ENCODE measurements around the gene ERG.
A peak's percentile ranks its signal among the peaks of the same experiment; 100 is the strongest.

The ERG gene

GRCh38 chr21:38491536-38491935, 6.7 kb downstream of the ERG start:
- no peak overlapping the region for H2AFZ ChIP-seq (ENCODE audit: low read length)
- H3K18ac ChIP-seq (ENCODE audit: low read length): no peak overlapping the region
- H2BK5ac ChIP-seq (ENCODE audit: low read length): no peak overlapping the region
- no peak overlapping the region for H3K9ac ChIP-seq (ENCODE audit: low read depth, low read length, poor library complexity)
- no peak overlapping the region for H3K4me3 ChIP-seq (ENCODE audit: low read length in 2 of 2)
- no peak overlapping the region for H4K91ac ChIP-seq (ENCODE audit: low read depth, low read length, poor library complexity)
- H3K4me1 ChIP-seq (ENCODE audit: control insufficient read depth in 2 of 2, insufficient read depth in 1 of 2, low read depth in 1 of 2, low read length in 2 of 2): peaks cover 19 to 22% of the 10 kb centered on the region in 2 donors
- H3K79me1 ChIP-seq (ENCODE audit: low read depth, low read length): no peaks in the 10 kb centered on the region
- H2AK5ac ChIP-seq (ENCODE audit: low read depth, low read length): no peak overlapping the region
- no peak overlapping the region for H4K8ac ChIP-seq (ENCODE audit: low read depth, low read length)
- H2BK12ac ChIP-seq (ENCODE audit: low read length): no peak overlapping the region
- H3K9me3 ChIP-seq (replicated peaks in 1 of 2; ENCODE audit: control insufficient read depth in 2 of 2, insufficient read depth in 1 of 2, low read depth in 1 of 2, low read length in 2 of 2): peaks cover 0 to 3% of the 10 kb centered on the region in 2 donors
- H3K36me3 ChIP-seq (replicated peaks in 1 of 2; ENCODE audit: control insufficient read depth in 2 of 2, insufficient read depth in 2 of 2, low read length in 2 of 2): no peaks in the 10 kb centered on the region
- H3K23ac ChIP-seq (ENCODE audit: low read depth, low read length, poor library complexity): no peak overlapping the region
- no peak overlapping the region for H3K27ac ChIP-seq (replicated peaks; ENCODE audit: low read length)
- no peak for DNase-seq (ENCODE audit: low spot score)
- H3K27me3 ChIP-seq (ENCODE audit: control insufficient read depth in 3 of 3, insufficient read depth in 3 of 3, low read depth in 1 of 3, low read length in 3 of 3): no peaks in the 10 kb centered on the region
- H3K14ac ChIP-seq (ENCODE audit: low read length): no peak overlapping the region
- H3K4ac ChIP-seq (ENCODE audit: low read length): no peak overlapping the region
- no peak overlapping the region for H2BK120ac ChIP-seq (ENCODE audit: low read depth, low read length)
- no peak overlapping the region for H3K4me2 ChIP-seq (ENCODE audit: insufficient read depth, low read length, poor library complexity, severe bottlenecking)
- no CpG with 5 or more reads among the region's 5 CpGs for whole genome bisulfite sequencing, 2 donors (ENCODE audit: extremely low coverage in 2 of 2, insufficient read length in 2 of 2, insufficient replicate concordance in 1 of 2)
- no peak overlapping the region for H2BK15ac ChIP-seq (ENCODE audit: low read length)

- Histone ChIP-seq H3K14ac (ENCODE audit: low read length) (no peak overlapping the region), H2BK120ac (ENCODE audit: low read depth, low read length) (no peak overlapping the region), H4K8ac (ENCODE audit: low read depth, low read length) (no peak overlapping the region), H2AK5ac (ENCODE audit: low read depth, low read length) (no peak overlapping the region), H3K4me1 (ENCODE audit: control insufficient read depth in 2 of 2, insufficient read depth in 1 of 2, low read depth in 1 of 2, low read length in 2 of 2) (peaks cover 19 to 22% of the 10 kb centered on the region in 2 donors), H3K36me3 (replicated peaks in 1 of 2; ENCODE audit: control insufficient read depth in 2 of 2, insufficient read depth in 2 of 2, low read length in 2 of 2) (no peaks in the 10 kb centered on the region), H3K79me1 (ENCODE audit: low read depth, low read length) (no peaks in the 10 kb centered on the region), H3K4ac (ENCODE audit: low read length) (no peak overlapping the region), H3K9ac (ENCODE audit: low read depth, low read length, poor library complexity) (no peak overlapping the region), H4K91ac (ENCODE audit: low read depth, low read length, poor library complexity) (peak overlapping the region; percentile 64), H3K27me3 (ENCODE audit: control insufficient read depth in 3 of 3, insufficient read depth in 3 of 3, low read depth in 1 of 3, low read length in 3 of 3) (no peaks in the 10 kb centered on the region), H3K23ac (ENCODE audit: low read depth, low read length, poor library complexity) (no peak overlapping the region), H3K4me2 (ENCODE audit: insufficient read depth, low read length, poor library complexity, severe bottlenecking) (no peak overlapping the region), H3K27ac (replicated peaks; ENCODE audit: low read length) (no peak overlapping the region), H2BK5ac (ENCODE audit: low read length) (no peak overlapping the region), H3K18ac (ENCODE audit: low read length) (peak overlapping the region; percentile 48), H2BK12ac (ENCODE audit: low read length) (no peak overlapping the region), H2AFZ (ENCODE audit: low read length) (peak overlapping the region; percentile 77), H3K9me3 (replicated peaks in 1 of 2; ENCODE audit: control insufficient read depth in 2 of 2, insufficient read depth in 1 of 2, low read depth in 1 of 2, low read length in 2 of 2) (peaks cover 0 to 3% of the 10 kb centered on the region in 2 donors), H2BK15ac (ENCODE audit: low read length) (no peak overlapping the region), H3K4me3 (ENCODE audit: low read length in 2 of 2) (peak overlapping the region in 1 of 2 donors; percentile 22)
- DNase-seq (ENCODE audit: low spot score): no peak
- no CpG with 5 or more reads among the region's 12 CpGs for WGBS, 2 donors (ENCODE audit: extremely low coverage in 2 of 2, insufficient read length in 2 of 2, insufficient replicate concordance in 1 of 2)
These were observed 7.8 kb downstream of the ERG start for GRCh38 chr21:38490411-38491020.

- H2BK120ac ChIP-seq (ENCODE audit: low read depth, low read length): no peak overlapping the region
- no peaks in the 10 kb centered on the region for H3K79me1 ChIP-seq (ENCODE audit: low read depth, low read length)
- H3K4me3 ChIP-seq (ENCODE audit: low read length in 2 of 2): no peak overlapping the region
- H3K14ac ChIP-seq (ENCODE audit: low read length): no peak overlapping the region
- peak overlapping the region; percentile 77 for H2AFZ ChIP-seq (ENCODE audit: low read length)
- H4K91ac ChIP-seq (ENCODE audit: low read depth, low read length, poor library complexity): no peak overlapping the region
- peaks cover 0 to 3% of the 10 kb centered on the region in 2 donors for H3K9me3 ChIP-seq (replicated peaks in 1 of 2; ENCODE audit: control insufficient read depth in 2 of 2, insufficient read depth in 1 of 2, low read depth in 1 of 2, low read length in 2 of 2)
- H3K27me3 ChIP-seq (ENCODE audit: control insufficient read depth in 3 of 3, insufficient read depth in 3 of 3, low read depth in 1 of 3, low read length in 3 of 3): no peaks in the 10 kb centered on the region
- H2BK12ac ChIP-seq (ENCODE audit: low read length): no peak overlapping the region
- no CpG with 5 or more reads among the region's 6 CpGs for WGBS, 2 donors (ENCODE audit: extremely low coverage in 2 of 2, insufficient read length in 2 of 2, insufficient replicate concordance in 1 of 2)
- no peak overlapping the region for H2BK15ac ChIP-seq (ENCODE audit: low read length)
- H3K4me1 ChIP-seq (ENCODE audit: control insufficient read depth in 2 of 2, insufficient read depth in 1 of 2, low read depth in 1 of 2, low read length in 2 of 2): peaks cover 19 to 22% of the 10 kb centered on the region in 2 donors
- H3K4ac ChIP-seq (ENCODE audit: low read length): no peak overlapping the region
- H4K8ac ChIP-seq (ENCODE audit: low read depth, low read length): no peak overlapping the region
- DNase-seq (ENCODE audit: low spot score): no peak
- no peak overlapping the region for H2BK5ac ChIP-seq (ENCODE audit: low read length)
- no peaks in the 10 kb centered on the region for H3K36me3 ChIP-seq (replicated peaks in 1 of 2; ENCODE audit: control insufficient read depth in 2 of 2, insufficient read depth in 2 of 2, low read length in 2 of 2)
- H3K23ac ChIP-seq (ENCODE audit: low read depth, low read length, poor library complexity): no peak overlapping the region
- H3K4me2 ChIP-seq (ENCODE audit: insufficient read depth, low read length, poor library complexity, severe bottlenecking): peak overlapping the region; percentile 12
- peak overlapping the region; percentile 60 for H3K27ac ChIP-seq (replicated peaks; ENCODE audit: low read length)
- no peak overlapping the region for H3K9ac ChIP-seq (ENCODE audit: low read depth, low read length, poor library complexity)
- no peak overlapping the region for H2AK5ac ChIP-seq (ENCODE audit: low read depth, low read length)
- H3K18ac ChIP-seq (ENCODE audit: low read length): no peak overlapping the region
These were observed 8.5 kb downstream of the ERG start for GRCh38 chr21:38489729-38490128.

- peaks cover 17 to 22% of the 10 kb centered on the region in 2 donors for H3K4me1 ChIP-seq (ENCODE audit: control insufficient read depth in 2 of 2, insufficient read depth in 1 of 2, low read depth in 1 of 2, low read length in 2 of 2)
- peak overlapping the region; percentile 52 for H3K27ac ChIP-seq (replicated peaks; ENCODE audit: low read length)
- H3K9ac ChIP-seq (ENCODE audit: low read depth, low read length, poor library complexity): no peak overlapping the region
- H3K18ac ChIP-seq (ENCODE audit: low read length): no peak overlapping the region
- H2AK5ac ChIP-seq (ENCODE audit: low read depth, low read length): no peak overlapping the region
- no peak overlapping the region for H2BK5ac ChIP-seq (ENCODE audit: low read length)
- H3K79me1 ChIP-seq (ENCODE audit: low read depth, low read length): no peaks in the 10 kb centered on the region
- H4K91ac ChIP-seq (ENCODE audit: low read depth, low read length, poor library complexity): no peak overlapping the region
- DNase-seq (ENCODE audit: low spot score): no peak
- peak overlapping the region; percentile 77 for H2AFZ ChIP-seq (ENCODE audit: low read length)
- H3K23ac ChIP-seq (ENCODE audit: low read depth, low read length, poor library complexity): no peak overlapping the region
- H4K8ac ChIP-seq (ENCODE audit: low read depth, low read length): no peak overlapping the region
- no peaks in the 10 kb centered on the region for H3K27me3 ChIP-seq (ENCODE audit: control insufficient read depth in 3 of 3, insufficient read depth in 3 of 3, low read depth in 1 of 3, low read length in 3 of 3)
- WGBS, 2 donors (ENCODE audit: extremely low coverage in 2 of 2, insufficient read length in 2 of 2, insufficient replicate concordance in 1 of 2): no CpG with 5 or more reads among the region's 3 CpGs
- H3K4ac ChIP-seq (ENCODE audit: low read length): no peak overlapping the region
- H2BK15ac ChIP-seq (ENCODE audit: low read length): no peak overlapping the region
- H3K36me3 ChIP-seq (replicated peaks in 1 of 2; ENCODE audit: control insufficient read depth in 2 of 2, insufficient read depth in 2 of 2, low read length in 2 of 2): no peaks in the 10 kb centered on the region
- H2BK120ac ChIP-seq (ENCODE audit: low read depth, low read length): no peak overlapping the region
- peaks cover 0 to 3% of the 10 kb centered on the region in 2 donors for H3K9me3 ChIP-seq (replicated peaks in 1 of 2; ENCODE audit: control insufficient read depth in 2 of 2, insufficient read depth in 1 of 2, low read depth in 1 of 2, low read length in 2 of 2)
- no peak overlapping the region for H3K4me3 ChIP-seq (ENCODE audit: low read length in 2 of 2)
- H3K14ac ChIP-seq (ENCODE audit: low read length): no peak overlapping the region
- H3K4me2 ChIP-seq (ENCODE audit: insufficient read depth, low read length, poor library complexity, severe bottlenecking): no peak overlapping the region
- no peak overlapping the region for H2BK12ac ChIP-seq (ENCODE audit: low read length)
These were observed 9.0 kb downstream of the ERG start for GRCh38 chr21:38489271-38489652.
